ENCODE results near the gene CLEC9A.
"Not testable (repeated sequence)": the region's sequence is repeated elsewhere in the genome, so short reads cannot be mapped to it uniquely, and the experiment has no call there.

CLEC9A gene

GRCh38 chr12:10030446-10030845 is at the start of gene CLEC9A:
CLEC9A (plus strand) TSS chr12:10030682; CDS start chr12:10052688, 22,006 bp downstream.
- DNase-seq = no peak

GRCh38 chr12:9991876-9992275 is 38.6 kb upstream of the CLEC9A start:
- no peak for DNase-seq

DNA sequence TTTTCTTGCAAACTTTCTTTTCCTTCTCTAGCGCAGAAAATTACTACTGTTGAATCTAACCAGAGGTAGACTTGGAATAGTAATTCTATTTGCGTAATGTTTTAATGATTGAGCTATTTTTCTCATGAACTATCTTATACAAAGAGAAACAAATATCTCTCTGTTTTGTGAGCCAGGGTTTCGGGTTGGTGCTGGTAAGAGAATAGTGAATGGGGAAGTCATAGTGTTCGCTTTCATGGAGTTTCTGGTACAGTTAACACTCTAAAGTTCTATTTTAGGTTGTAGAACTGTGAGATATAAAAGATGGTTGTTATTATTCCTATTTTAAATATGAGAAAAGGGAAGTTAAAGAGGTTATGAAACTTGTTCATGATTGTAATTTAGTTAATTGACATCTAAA is 38.2 kb upstream of the CLEC9A start:
- DNase-seq = no peak

DNA sequence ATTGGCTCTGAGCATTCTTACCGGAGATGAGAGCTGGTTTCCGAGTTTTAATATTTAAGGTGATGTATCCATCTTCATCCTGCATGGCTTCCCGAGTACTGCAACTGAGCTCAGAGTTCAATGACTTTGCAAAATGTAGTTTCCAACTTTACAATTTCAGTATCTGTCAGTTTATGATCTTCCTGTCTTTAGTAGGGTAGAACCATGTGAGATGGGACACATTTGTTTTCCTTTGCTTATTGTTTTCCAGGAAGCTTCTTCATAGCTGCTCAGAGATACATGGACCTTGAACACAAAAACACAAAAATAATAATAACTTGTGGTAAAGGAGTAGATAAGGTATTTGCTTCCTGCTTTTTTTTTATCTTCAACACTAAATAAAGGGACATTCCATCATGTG is 31.5 kb upstream of the CLEC9A start, which contains the start of gene CLEC1B:
Gene CLEC1B (minus strand): TSS at position 106 of the 400 bp plus-strand sequence. CDS start 21 bp downstream, at position 85.
- no peak for DNase-seq

DNA sequence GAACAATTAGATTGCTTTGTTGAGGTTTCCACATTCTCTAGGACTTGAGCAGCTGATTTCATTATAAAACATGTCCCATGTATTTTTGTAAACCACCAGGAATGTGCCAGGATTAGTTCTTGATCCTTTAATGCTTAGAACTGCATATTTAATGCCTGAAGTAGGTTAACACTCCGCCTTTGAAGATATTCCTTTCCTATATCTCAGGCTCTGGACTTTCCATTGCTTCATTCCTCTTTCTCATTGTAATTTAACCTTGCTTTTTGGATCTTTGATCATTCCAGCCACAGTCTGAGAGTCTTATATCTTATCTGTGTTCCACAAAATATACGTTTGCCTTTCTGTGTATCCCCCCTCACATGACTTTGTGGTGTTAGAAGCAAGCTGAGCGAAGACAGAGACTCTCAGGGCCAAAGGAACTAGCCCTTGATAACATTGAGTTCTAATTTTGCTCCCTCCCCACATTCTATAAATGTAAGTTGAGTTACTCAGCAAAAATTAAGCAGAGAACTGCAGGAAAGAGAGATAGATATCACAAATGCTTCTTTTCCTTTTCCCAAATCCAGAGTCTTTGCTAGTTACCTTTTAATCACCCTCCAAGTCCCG is 29.2 kb upstream of the CLEC9A start:
- DNase-seq = no peak

DNA sequence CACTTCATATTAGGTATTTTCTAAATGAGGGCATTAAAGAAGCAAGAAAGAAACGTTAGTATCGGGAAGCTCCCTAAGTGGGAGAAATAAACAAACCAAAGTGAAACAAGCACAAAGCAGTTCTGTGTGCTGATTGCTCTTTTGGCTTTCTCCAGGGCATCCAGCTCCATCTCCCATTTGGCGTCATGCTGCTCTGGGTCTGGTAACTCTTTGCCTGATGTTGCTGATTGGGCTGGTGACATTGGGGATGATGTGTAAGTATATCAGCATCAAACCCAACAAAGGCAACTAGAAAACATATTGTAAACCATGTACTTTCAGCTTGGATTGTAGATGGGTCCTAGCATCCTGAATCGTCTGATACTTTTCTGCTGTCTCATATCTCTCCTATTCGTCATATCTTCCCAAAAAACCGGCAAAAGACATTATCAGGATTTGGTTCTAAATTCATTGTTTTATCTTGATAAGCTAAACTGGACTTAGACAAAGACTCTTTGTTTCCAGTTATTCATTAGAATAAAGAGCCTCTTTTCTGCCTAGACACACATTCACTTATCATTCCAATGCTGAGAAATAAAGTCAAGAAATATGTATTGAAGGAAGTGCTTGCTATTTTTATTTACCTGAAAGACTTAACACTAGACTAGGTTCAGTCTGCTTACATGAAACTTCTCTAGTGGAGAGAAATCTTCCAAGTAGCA is 17.7 kb upstream of the CLEC9A start:
- no peak for DNase-seq

DNA sequence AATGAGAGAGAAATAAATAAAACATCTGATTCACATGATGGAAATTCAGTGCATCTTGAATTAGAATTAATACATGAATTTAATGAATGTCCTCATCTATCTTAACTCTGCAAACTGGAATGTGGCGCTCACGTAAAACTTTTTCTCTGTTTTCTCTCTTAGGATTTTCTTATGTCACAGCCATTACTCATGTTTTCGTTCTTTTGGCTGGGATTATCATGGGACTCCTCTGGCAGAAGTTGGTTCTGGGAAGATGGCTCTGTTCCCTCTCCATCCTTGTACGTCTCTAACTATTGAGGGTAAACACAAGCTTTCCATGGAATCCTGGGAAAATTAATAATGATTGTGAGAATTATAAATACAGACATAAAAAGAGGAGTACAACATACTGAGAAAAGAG is 15.0 kb upstream of the CLEC9A start:
- DNase-seq = no peak

DNA sequence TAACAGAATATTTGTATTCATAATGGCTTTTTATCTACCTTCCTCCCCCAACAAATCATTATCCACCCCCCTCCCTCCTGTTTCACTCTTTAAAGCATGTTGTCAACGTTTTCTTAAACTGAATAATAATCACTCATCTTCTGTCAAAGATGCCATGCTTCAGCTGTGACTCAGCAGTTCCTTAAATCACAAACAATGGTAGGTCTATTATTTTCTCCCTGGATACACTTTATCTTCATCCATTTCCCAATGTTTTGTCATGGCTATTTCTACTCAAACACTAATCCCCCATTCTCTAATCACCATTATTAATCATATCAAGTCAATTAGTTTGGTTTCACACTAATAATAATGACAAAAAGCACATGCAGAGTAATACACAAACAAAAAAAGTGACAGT is 13.6 kb upstream of the CLEC9A start:
- no peak for DNase-seq

- no peak for DNase-seq
These were observed 12.1 kb upstream of the CLEC9A start for GRCh38 chr12:10018386-10018785.

DNA sequence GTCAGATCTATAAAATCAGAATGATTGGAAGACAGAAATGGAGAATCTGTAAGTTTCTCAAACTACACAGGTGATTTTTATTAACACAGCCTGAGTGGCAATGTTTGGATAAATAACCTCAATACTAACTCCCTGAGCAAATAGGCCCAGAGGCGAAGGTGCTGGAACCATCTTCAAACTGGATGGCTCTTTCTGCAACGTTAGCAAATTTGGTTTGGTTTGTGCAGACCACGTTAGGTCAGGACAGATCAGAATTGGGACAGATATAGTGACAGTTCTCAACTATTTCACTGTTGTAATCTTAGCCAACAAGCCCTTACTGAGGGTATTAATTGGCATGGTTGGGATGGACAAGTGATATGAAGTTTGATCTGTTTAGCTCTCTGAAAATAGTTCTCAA is 9.1 kb upstream of the CLEC9A start:
- no peak for DNase-seq

GRCh38 chr12:10025236-10025635 is 5.2 kb upstream of the CLEC9A start:
- no peak for DNase-seq

DNA sequence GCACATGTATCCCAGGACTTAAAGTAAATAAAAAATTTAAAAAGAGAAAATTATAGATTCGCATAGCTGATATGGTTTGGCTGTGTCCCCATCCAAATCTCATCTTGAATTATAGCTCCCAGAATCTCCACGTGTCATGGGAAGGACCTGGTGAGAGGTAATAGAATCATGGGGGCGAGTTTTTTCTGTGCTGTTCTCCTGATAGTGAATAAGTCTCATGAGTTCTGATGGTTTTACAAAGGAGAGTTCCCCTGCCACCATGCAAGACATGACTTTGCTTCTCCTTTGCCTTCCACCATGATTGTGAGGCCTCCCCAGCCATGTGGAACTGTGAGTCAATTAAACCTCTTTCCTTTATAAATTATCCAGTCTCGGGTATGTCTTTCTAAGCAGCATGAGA is 3.8 kb upstream of the CLEC9A start:
- DNase-seq = not testable (repeated sequence)

- no peak for DNase-seq
These were observed 3.2 kb upstream of the CLEC9A start for GRCh38 chr12:10027311-10027710.

DNA sequence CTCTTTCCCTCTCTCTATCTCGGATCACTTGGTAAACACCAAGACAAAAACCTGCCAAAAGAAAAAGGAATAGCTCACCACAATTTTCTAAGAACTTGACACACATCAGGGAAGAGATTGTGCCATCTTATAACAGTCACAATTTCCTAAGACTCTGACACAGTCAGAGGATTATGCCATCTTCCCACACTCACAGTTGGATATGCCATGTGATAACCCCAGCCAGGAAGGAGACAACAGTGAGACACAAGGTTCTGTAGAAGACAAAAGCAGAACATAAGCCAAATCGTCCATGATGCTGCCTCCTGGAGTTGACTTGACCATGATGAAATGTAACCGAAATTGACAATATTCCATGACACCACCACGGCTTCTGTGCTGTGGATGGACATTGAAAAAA is 2.8 kb upstream of the CLEC9A start:
- peak in 1 of 2 donors; percentile 58 for DNase-seq

GRCh38 chr12:10031321-10031720 is 839 bp downstream of the CLEC9A start:
- DNase-seq = no peak

DNA sequence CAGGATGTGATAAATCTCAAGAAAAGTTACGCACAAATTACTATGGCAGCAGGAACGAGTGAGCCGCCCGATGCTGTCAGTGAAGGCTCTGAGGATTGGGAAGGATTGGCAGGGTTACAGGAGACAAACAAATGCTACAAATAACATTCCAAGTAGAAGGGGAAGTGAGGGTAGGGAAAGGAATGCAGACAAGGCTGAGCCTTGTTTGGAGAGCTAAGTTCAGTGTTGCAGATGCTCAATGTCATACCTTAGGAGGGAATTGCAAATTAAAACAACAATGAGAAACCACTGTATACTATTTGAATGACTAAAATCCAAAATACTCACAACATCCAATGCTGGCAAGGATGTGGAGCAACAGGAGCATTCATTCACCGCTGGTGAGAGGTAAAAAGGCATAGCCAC is 1.3 kb downstream of the CLEC9A start:
- no peak for DNase-seq

DNA sequence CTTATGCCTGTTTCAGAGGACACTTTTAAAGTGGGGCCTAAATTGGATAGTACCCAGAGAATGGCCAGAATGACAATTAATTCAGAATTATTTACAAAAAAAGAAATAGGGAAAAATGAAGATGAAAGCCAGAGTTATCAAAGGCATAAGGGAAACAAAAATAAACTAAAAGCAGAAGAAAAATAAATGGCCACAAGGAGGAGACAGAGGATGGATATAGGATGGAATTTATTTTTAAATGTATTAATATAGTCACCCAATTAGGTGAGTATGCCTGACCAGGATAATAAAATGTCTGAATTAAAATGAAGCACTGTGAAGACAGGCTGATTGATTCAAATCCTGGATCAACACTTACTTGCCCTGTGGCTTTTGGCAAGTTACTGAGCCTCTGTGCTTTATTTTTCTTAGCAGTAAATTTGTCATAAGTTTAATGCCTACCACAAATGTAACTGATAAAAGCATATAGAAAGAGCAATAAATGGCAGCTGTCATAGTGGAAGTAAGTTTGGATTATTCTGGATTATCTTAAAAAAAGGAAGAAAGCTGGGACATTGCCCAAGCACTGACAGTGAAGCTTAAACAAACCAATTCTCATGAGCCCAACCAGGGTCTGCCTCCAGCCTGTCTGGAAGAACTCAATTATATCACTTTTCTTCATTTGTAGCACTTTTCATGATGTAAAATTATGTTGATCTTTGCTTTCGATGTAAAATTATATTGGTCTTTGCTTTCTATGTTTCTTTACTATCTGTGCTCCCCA is 3.5 kb downstream of the CLEC9A start:
- no peak for DNase-seq

DNA sequence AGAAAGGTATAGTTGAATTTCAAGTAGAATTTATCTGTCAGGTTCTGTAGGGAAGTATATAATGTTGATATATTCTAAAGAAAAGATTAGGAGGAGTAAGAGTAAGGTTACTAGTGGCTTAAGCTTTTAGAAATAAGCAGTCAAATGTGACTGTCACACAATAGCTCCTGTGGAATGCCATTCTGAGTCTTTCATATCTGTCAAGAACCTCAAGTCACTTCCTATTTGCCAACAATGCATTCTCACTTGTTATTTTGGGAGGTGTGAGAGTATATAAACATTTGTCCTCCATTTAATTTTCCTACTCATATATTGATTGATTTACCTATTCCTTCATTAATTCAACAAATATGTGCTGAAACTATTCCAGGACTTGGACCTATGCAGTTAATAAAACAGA is 11.7 kb downstream of the CLEC9A start:
- DNase-seq = no peak

DNA sequence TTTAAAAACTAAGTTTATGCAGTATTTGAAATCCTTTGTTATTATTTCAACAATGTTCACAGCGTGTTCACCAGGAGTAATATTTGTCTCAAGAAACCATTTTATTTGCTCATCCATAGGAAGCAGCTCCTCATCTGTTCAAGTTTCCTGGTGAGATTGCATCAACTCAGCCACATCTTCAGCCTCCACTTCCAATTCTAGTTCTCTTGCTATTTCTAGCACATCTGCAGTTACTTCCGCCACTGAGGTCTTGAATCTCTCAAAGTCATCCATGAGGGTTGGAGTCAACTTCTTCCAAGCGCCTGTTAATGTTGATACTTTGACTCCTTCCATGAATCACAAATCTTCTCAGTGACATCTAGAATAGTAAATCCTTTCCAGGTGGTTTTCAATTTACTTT is 18.0 kb downstream of the CLEC9A start:
- no peak for DNase-seq

DNA sequence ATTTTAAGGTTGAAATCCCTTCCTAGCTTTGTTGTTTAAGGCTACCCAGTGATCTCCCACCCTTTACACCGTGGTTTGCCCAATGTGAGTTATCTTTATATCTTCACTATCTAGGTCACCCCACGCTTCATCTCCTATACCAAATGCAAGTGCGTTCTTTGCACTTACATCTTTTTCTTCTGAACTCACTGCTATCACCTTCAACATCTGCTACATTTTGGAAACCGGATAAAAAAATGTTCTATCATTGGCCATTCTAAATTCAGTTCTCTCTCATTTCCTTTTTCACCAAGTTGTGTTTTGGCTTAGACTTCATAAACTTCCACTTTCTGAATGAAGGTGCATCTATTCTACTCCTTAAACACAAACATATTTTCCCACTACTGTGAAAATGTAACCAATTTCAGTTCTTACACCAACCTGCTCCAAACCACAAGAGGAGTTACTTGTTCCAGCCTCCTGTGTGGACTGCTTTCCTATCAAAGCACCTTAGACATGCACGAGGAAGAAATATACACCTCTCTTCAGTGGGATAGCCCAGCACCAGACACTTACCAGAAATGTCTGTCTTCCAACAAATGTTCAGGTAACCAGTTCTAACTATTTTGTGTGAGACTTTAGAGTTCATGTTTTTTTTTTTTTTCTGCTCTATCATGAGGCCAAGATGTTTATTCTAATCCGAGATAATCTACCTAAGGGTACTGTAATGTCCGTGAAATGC is 21.9 kb downstream of the CLEC9A start:
- no peak for DNase-seq

- DNase-seq = no peak
These were observed 27.9 kb downstream of the CLEC9A start for GRCh38 chr12:10058387-10058786.

DNA sequence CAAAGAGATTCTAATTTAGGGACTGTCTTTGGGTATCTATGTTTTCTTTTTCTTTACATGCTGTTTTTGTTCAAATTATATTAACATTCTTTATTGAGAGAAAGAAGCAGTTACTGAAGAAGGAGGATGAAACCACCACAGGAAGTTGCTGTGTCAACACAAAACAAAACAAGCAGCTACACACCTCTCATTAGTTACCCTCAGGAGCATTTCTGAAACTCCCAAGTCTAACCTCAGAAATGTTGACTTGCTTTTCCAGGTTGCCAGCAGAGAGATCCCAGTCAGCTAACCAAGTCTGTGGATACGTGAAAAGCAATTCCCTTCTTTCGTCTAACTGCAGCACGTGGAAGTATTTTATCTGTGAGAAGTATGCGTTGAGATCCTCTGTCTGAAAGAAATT is 34.8 kb downstream of the CLEC9A start:
- DNase-seq = no peak

GRCh38 chr12:10067264-10067663 is 36.8 kb downstream of the CLEC9A start:
- DNase-seq = no peak

All from CD4-positive, alpha-beta T cell treated with Interleukin-1 beta for 1 hour (primary cell).